ENCODE measurements around the gene OR9A2.

The OR9A2 gene

DNA sequence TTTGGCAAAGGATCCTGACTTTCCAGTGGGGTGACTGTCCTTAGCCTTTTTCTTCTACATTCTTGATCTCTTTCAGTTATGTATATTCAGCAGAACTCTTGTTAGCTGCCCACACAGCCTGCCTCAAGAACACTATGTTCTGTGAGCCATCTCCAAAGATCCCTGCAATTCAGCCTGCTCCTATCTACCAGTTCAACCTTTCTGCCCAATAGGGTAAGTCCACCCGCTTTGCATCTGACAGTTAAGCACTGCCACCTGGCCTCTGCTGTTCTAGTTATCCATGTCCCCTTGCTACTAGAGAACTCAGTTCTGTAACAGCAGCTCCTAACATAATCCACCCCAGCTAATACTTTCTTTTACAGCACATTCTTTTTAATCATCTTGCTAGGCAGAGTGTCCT, 13.5 kb downstream of the OR9A2 start:
- TF ChIP-seq, protein P1, sequence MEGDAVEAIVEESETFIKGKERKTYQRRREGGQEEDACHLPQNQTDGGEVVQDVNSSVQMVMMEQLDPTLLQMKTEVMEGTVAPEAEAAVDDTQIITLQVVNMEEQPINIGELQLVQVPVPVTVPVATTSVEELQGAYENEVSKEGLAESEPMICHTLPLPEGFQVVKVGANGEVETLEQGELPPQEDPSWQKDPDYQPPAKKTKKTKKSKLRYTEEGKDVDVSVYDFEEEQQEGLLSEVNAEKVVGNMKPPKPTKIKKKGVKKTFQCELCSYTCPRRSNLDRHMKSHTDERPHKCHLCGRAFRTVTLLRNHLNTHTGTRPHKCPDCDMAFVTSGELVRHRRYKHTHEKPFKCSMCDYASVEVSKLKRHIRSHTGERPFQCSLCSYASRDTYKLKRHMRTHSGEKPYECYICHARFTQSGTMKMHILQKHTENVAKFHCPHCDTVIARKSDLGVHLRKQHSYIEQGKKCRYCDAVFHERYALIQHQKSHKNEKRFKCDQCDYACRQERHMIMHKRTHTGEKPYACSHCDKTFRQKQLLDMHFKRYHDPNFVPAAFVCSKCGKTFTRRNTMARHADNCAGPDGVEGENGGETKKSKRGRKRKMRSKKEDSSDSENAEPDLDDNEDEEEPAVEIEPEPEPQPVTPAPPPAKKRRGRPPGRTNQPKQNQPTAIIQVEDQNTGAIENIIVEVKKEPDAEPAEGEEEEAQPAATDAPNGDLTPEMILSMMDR (IDR thresholded peaks at IDR 0.05; ENCODE audit: extremely low read depth, missing control alignments) = no peak
- no peak for DNase-seq (ENCODE audit: low spot score)

DNA sequence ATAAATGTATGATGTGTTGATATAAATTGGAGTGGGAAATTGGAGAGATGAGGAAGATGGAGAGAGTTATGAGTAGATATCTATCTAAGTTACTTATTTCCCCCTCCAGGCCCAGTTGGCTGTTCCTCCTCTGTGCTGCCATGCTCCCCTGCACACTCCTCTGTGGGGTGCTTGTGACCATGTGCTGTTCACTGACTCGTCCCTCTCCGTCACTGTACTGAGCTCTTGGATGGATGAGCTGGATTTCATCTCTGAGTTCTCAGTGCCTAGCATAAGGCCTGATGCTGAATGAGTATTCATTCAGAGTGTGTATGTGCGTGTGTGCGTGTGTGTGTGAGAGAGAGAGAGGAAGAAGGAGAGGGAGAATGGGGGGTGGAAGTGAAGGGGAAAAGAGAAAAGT, 14.5 kb downstream of the OR9A2 start:
- no peak for DNase-seq (ENCODE audit: low spot score)
- TF ChIP-seq, protein P1 (IDR thresholded peaks at IDR 0.05; ENCODE audit: extremely low read depth, missing control alignments) = no peak

DNA sequence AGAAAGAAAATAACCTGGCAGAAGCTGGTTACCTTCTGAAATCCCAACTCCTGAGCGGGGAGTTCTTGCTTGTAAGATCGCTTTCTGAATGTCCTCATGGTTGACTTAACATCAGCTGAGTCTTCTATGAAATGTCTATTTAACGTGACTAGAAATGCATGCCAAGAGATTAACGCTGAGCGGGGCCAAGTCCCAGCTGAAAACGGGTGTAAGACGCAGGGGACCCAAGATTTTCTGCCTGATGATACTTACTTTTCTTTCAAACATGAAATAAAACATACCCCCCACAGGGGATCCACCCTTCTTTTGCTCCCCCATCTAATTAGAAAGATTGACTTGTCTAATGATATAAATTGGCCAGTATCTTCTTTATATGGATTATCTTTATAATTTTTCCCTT, 14.9 kb downstream of the OR9A2 start:
- TF ChIP-seq, protein P1 (IDR thresholded peaks at IDR 0.05; ENCODE audit: extremely low read depth, missing control alignments) = no peak
- DNase-seq (ENCODE audit: low spot score) = no peak

DNA sequence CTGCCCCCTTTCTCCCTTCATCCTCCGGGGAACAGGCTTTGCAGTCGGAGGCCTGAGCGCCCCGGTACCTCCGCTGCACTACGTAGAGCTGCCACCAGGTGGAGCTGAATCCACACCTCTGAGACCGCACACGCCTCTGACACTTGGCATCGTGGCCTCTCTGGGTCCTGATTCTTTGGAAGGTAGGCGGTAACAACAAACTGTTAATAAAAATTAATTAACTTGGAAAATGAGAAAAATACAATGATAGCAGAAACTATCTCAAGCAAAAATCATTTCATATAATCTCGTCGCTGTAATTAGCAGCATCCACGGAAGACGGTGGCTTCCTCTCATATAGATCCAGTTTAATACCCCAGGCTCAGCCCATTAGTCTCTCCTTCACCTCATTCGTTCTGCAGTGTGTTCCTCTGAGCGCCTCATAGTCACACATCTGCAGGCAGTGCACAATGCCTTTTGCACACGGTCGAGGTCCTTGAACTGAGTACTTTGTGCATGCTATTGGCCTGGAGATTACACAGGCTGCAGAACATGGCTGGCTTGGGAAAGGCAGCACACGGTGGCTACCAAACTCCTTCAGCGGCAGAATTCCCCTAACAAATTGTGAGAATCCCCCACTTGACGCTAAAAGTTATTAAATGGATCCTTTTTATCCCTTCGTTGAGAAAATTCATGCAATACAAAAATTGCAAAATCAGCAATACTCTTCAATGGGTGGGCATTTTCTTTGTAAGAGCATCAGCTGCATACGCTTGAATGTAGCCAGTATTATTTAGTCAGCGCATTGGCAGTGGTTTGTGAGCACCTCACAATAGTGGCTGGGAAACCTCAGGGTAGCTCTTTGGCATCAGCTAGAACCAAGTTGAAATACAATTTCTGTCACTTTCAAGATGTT, 18.7 kb downstream of the OR9A2 start:
- TF ChIP-seq, protein P1 (IDR thresholded peaks at IDR 0.05; ENCODE audit: extremely low read depth, missing control alignments) = peak; percentile 93
- DNase-seq (ENCODE audit: low spot score) = peak; percentile 69

DNA sequence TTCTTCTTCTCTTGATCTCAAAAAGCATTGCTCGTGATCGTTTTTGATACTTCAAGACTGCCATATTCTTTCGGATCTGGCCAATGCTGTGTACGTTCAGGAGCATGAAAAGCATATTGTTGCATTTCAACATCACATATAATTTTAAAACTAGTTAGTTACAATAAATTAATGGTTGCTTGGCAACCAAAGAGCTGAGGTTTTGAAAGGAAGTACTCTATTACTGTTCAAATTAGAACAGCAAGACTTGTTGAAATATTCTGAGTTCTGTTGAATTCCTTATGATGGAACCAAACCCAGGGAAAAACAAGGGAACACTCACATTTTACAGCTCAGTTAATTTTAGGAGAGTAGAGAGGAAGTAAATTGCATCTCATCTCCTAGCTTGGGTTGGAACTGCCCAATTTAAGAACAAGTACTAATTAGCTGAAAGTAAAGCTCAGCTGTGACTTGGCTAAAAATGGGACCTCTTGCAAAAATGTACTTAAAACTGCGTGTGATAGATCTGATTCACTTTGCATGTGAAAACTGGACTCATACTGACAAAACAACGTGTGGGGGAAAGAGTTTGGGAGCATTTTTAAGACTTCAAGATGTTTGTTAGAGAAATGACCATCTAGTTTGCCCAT, 21.2 kb downstream of the OR9A2 start:
- no peak for DNase-seq (ENCODE audit: low spot score)
- TF ChIP-seq, protein P1 (IDR thresholded peaks at IDR 0.05; ENCODE audit: extremely low read depth, missing control alignments) = no peak

DNA sequence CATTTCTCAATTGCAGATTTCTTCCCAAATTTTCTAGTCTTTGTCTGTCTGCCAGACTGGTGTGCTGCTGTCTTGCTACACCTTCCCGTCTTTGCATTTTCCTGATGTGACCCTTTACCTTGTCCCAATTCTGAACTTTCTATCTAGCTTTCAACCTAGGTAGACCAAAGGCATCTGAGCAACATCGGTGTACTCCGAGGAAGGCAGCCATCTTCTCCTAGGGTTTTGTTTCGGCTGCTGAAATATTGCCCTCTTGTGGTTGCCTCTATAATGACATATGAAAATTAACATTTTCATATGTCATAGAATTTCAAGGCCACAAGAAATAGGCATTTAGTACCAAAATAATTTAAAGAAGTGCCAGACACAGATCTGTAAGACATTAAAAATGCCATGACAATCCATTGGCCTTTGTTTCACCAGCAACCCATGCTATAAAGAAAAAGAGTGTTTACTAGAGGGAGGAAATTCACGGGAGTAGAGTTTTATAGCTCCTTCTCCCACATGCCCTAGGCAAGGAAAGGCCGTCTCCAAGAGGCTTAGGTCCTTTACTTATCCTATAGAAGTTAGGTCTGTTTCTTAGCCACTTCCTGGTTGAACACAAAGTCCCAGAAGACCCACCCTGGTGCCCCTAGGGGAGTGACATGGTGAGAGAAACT, 23.4 kb downstream of the OR9A2 start:
- TF ChIP-seq, protein P1 (IDR thresholded peaks at IDR 0.05; ENCODE audit: extremely low read depth, missing control alignments) = peak; percentile 33
- peak; percentile 65 for DNase-seq (ENCODE audit: low spot score)

DNA sequence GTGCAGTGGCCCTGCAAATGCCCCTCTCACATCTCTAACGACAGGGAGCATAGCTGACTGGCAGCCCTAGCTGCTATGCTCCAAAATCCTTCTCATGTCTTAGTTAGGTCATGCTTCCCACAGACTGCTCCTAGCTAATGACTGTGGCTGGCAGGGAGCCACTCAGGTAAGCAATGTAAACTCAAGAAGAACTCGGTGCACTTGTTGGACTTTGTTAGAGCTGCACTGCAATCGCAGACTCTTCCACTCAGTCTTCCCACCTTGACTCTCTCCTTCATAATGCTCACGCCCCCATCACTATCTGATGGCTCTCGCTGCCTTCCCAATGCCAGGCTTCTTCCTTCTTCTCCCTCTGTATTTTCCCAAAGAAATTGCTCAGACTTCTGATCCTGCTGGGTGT, 24.0 kb downstream of the OR9A2 start:
- TF ChIP-seq, protein P1 (IDR thresholded peaks at IDR 0.05; ENCODE audit: extremely low read depth, missing control alignments) = no peak
- no peak for DNase-seq (ENCODE audit: low spot score)

All from GM20000 (cell line).